Muscle layer of colon (tissue), 2 donors: ENCODE measurements around the gene CRACR2A.

Source experiments
- H3K27ac ChIP-seq: one replicate; pipeline ENCODE4 v1.7.0; 2013; ENCODE audit warnings: low read depth, mild to moderate bottlenecking, low read length, moderate library complexity
- H3K27me3 ChIP-seq, 2 donors: one replicate each; pipeline ENCODE4 v1.7.0; 2013; ENCODE audit warnings: low read length in 2 of 2, mild to moderate bottlenecking in 2 of 2; ENCODE audit not compliant: insufficient read depth in 2 of 2, control insufficient read depth in 1 of 2
- H3K36me3 ChIP-seq: one replicate; pipeline ENCODE4 v1.7.0; 2013; ENCODE audit warnings: mild to moderate bottlenecking, low read length; ENCODE audit not compliant: insufficient read depth
- H3K4me1 ChIP-seq: one replicate; pipeline ENCODE4 v1.7.0; 2013; ENCODE audit warnings: mild to moderate bottlenecking, low read length; ENCODE audit not compliant: insufficient read depth
- H3K4me3 ChIP-seq, 2 donors: one replicate each; pipeline ENCODE4 v1.7.0; 2013; ENCODE audit warnings: low read length in 2 of 2, low read depth in 1 of 2, mild to moderate bottlenecking in 1 of 2, moderate library complexity in 1 of 2
- H3K9ac ChIP-seq: one replicate; pipeline ENCODE4 v1.7.0; 2013; ENCODE audit warnings: low read length
- H3K9me3 ChIP-seq: one replicate; pipeline ENCODE4 v1.7.0; 2013; ENCODE audit warnings: mild to moderate bottlenecking, low read length
- donor health status: abdominal sarcoma.
- donor health status: Adenocarcinoma of cecum.

Gene CRACR2A

GRCh38 chr12:3752741-3753486 is at the start of gene CRACR2A:
CRACR2A (minus strand) TSS chr12:3753109; CDS start chr12:3696999, 56,110 bp downstream.
- peaks cover 0 to 9% of the 10 kb centered on the region in 2 donors for H3K27me3 ChIP-seq
- peak within 1 kb of the TSS; percentile 55 for H3K27ac ChIP-seq
- peak within 1 kb of the TSS; percentile 41 to 60 for H3K4me3 ChIP-seq
- no peaks in the 10 kb centered on the region for H3K9me3 ChIP-seq
- H3K36me3 ChIP-seq = no peaks in the 10 kb centered on the region
- no peak within 1 kb of the TSS for H3K9ac ChIP-seq
- no peaks in the 10 kb centered on the region for H3K4me1 ChIP-seq

GRCh38 chr12:3797531-3798048 is 44.7 kb upstream of the CRACR2A start:
- Histone ChIP-seq H3K4me3 (no peak overlapping the region), H3K9me3 (no peaks in the 10 kb centered on the region), H3K27ac (no peak overlapping the region), H3K27me3 (no peaks in the 10 kb centered on the region), H3K36me3 (no peaks in the 10 kb centered on the region), H3K4me1 (no peaks in the 10 kb centered on the region), H3K9ac (no peak overlapping the region)

DNA sequence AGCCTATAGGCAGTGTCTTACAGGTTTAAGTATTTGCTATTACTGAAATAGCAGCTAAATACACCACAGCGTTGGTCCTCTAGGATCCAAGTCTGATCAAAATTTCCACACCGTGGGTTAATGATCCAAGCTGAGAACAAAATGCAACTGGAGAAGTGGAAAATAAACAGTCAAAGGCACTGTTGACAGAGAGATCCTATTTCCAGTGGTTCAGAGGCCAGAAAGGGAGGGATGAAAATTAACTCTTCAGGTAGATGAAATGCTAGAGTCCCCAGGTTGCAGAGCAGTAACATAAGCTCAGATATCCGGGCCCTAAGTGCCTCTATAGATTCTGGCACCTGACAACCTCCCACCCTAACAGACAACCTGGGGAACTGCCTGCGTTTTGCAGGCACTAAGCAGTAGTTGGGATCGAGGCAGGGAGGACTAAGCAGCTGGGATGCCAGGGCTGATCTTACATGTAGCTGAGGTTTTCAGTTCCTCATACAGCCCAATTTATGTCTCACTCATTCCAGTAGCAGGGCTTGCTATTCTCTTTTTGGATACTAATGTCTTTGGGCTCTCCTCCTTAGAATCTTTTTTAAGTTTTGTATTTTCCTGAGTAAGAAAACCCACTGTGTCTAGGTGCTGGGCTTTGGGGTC is 42.7 kb upstream of the CRACR2A start:
- no peaks in the 10 kb centered on the region for H3K27me3 ChIP-seq
- no peaks in the 10 kb centered on the region for H3K36me3 ChIP-seq
- H3K27ac ChIP-seq = no peak overlapping the region
- no peaks in the 10 kb centered on the region for H3K4me1 ChIP-seq
- H3K4me3 ChIP-seq = no peak overlapping the region
- no peak overlapping the region for H3K9ac ChIP-seq
- no peaks in the 10 kb centered on the region for H3K9me3 ChIP-seq

DNA sequence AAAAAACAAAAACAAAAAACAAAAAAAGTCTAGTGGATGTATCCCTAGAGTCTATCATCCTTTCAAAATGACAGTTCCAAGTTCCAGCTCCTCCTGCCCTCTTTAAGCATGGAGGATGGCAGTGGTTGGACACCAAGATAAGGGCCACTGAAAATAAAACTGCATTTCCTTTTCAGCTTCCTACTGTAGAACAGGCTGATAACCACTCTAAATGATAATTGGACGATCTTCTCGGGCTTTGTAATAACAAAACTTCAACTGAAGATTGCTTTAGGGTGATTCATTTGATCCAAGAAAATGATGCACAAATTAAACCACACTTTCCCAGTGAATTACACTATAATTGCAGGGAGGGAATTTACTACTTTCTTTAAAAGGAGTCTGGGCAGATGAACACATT is 42.2 kb upstream of the CRACR2A start:
- no peaks in the 10 kb centered on the region for H3K9me3 ChIP-seq
- no peak overlapping the region for H3K4me3 ChIP-seq
- no peak overlapping the region for H3K27ac ChIP-seq
- H3K27me3 ChIP-seq = no peaks in the 10 kb centered on the region
- H3K36me3 ChIP-seq = no peaks in the 10 kb centered on the region
- no peak overlapping the region for H3K9ac ChIP-seq
- no peaks in the 10 kb centered on the region for H3K4me1 ChIP-seq

- no peak overlapping the region for H3K9ac ChIP-seq
- no peak overlapping the region for H3K27ac ChIP-seq
- H3K4me1 ChIP-seq = no peaks in the 10 kb centered on the region
- H3K36me3 ChIP-seq = no peaks in the 10 kb centered on the region
- no peaks in the 10 kb centered on the region for H3K27me3 ChIP-seq
- no peak overlapping the region for H3K4me3 ChIP-seq
- H3K9me3 ChIP-seq = no peaks in the 10 kb centered on the region
Observed at GRCh38 chr12:3792623-3793288, 39.8 kb upstream of the CRACR2A start.

- Histone ChIP-seq H3K4me3 (no peak overlapping the region), H3K9ac (no peak overlapping the region), H3K27ac (no peak overlapping the region), H3K4me1 (no peaks in the 10 kb centered on the region), H3K36me3 (no peaks in the 10 kb centered on the region), H3K9me3 (no peaks in the 10 kb centered on the region), H3K27me3 (no peaks in the 10 kb centered on the region)
Observed at GRCh38 chr12:3791256-3791874, 38.5 kb upstream of the CRACR2A start.

DNA sequence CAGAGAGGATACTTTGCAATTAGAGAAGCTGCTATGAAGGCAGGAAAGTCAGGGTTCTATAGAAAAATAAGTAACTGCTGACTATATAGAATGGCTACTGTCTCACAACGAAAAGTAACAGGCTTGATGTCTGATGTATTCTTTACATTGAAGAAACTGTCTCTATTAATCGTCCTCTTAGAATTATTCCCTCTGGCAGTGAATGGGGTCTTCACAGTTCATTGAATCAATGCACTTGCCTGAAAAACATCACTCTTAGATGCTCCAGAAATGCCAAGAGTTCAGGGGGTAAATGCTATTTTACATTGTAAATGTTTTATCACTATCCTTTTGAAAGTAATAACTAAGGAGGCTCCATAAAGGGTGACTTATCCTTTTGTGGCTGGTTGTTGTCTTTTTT is 37.7 kb upstream of the CRACR2A start:
- Histone ChIP-seq H3K27me3 (no peaks in the 10 kb centered on the region), H3K4me1 (no peaks in the 10 kb centered on the region), H3K27ac (no peak overlapping the region), H3K36me3 (no peaks in the 10 kb centered on the region), H3K4me3 (no peak overlapping the region), H3K9ac (no peak overlapping the region), H3K9me3 (no peaks in the 10 kb centered on the region)

DNA sequence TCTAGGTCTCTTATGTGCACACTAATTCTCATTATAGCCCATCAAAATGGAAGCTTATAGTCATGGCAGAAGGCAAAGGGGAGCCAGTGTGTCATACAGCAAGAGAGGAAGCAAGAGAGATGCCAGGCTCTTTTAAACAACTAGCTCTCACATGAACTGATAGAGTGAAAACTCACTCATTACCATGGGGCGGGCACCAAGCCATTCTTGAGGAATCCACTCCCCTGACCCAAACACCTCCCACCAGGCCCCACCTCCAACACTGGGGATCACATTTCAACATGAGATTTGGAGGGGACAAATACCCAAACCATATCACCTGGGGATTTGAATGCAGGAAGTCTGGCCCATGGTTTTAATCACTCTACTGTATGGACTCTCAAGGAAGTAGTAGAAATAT is 36.9 kb upstream of the CRACR2A start:
- no peak overlapping the region for H3K9ac ChIP-seq
- H3K36me3 ChIP-seq = no peaks in the 10 kb centered on the region
- no peak overlapping the region for H3K27ac ChIP-seq
- no peaks in the 10 kb centered on the region for H3K27me3 ChIP-seq
- no peaks in the 10 kb centered on the region for H3K4me1 ChIP-seq
- H3K4me3 ChIP-seq = no peak overlapping the region
- H3K9me3 ChIP-seq = no peaks in the 10 kb centered on the region

- Histone ChIP-seq H3K4me1 (no peaks in the 10 kb centered on the region), H3K27ac (no peak overlapping the region), H3K36me3 (no peaks in the 10 kb centered on the region), H3K9me3 (no peaks in the 10 kb centered on the region), H3K9ac (no peak overlapping the region), H3K27me3 (no peaks in the 10 kb centered on the region), H3K4me3 (no peak overlapping the region)
Observed at GRCh38 chr12:3777206-3777809, 24.4 kb upstream of the CRACR2A start.

DNA sequence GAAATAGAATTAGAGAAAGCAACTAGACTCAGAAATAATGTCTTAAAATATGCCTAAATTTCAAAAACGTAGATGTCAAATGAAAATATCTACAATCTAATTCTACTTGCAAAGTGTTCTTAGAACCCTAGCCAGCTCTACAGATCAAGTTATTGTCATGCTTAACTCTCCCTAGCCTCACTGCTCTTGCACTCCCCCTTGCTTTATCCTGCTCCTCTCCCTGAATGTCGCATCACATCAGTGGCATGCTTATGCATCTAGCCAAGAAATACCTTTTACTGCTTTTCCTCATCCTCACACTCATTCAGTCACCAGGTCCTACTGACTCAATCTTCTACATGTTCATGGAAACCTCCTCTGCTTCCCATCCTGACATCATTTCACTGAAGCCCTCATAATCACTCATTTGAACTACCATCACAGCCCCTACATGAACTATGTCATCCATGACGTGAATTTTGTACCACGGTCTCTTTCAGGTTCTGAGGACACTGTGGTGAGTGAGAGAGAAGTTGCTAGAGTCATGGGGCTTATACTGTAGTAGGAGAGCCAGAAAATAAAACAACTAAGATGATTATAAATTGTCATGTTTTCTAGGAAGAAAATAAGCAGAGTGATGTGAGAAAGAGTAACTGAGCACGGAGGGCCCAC is 22.6 kb upstream of the CRACR2A start:
- Histone ChIP-seq H3K9ac (no peak overlapping the region), H3K36me3 (no peaks in the 10 kb centered on the region), H3K9me3 (no peaks in the 10 kb centered on the region), H3K27ac (no peak overlapping the region), H3K27me3 (no peaks in the 10 kb centered on the region), H3K4me1 (no peaks in the 10 kb centered on the region), H3K4me3 (no peak overlapping the region)
